ENCODE measurements around the gene MIS12. TPM values are rescaled to one million over a fixed set of nuclear protein-coding genes. Genes with fewer than 3 reads are reported as not detected.

The MIS12 gene
- total and polyA plus RNA-seq, 9 of the 15 experiments (the other 6 are each of a cell fraction or from before 2014, with no cell fraction given) = 13.5 to 31.9 (median 25.5) TPM

GRCh38 chr17:5486206-5487124, at the start of gene MIS12 (continued):
- TF ChIP-seq ZNF431 (CRISPR knock-in tag; IDR thresholded peaks at IDR 0.05) (peak; percentile 47; the same call in 1 of the 2 replicates), PBX2 (CRISPR knock-in tag; IDR thresholded peaks at IDR 0.05; ENCODE audit: low read depth) (no peak), PBX2 (tag; conservative IDR thresholded peaks at IDR 0.05; ENCODE audit: low read depth) (peak; percentile 51), CREM (IDR thresholded peaks at IDR 0.05; ENCODE audit: low read depth) (peak; percentile 81), PRDM10 (IDR thresholded peaks at IDR 0.05; ENCODE audit: partially characterized antibody) (peak; percentile 22), PML (IDR thresholded peaks at IDR 0.05; ENCODE audit: low read length) (peak; percentile 75; the same call in 1 of the 2 replicates), E2F6 (IDR thresholded peaks at IDR 0.05; ENCODE audit: borderline replicate concordance in 1 of 2, extremely low read depth in 1 of 2, insufficient read depth in 1 of 2, insufficient read length in 1 of 2, low read depth in 1 of 2, low read length in 1 of 2, poor library complexity in 1 of 2, severe bottlenecking in 1 of 2) (peak; percentile 91 to 95), ETV1 (tag; conservative IDR thresholded peaks at IDR 0.05; ENCODE audit: low read depth) (peak; percentile 67), TAF7 (tag; IDR thresholded peaks at IDR 0.05) (peak; percentile 75), SMAD1 (IDR thresholded peaks at IDR 0.05; ENCODE audit: low read depth, low read length, partially characterized antibody) (no peak), RNF2 (IDR thresholded peaks at IDR 0.05) (peak; percentile 60; the same call in 1 of the 2 replicates), ZNF695 (CRISPR knock-in tag; IDR thresholded peaks at IDR 0.05) (no peak), MTA2 (IDR thresholded peaks at IDR 0.05; ENCODE audit: low read depth) (no peak), TFAP4 (CRISPR knock-in tag; IDR thresholded peaks at IDR 0.05; ENCODE audit: borderline replicate concordance) (peak; percentile 68; the same call in 1 of the 2 replicates), ZNF263 (CRISPR knock-in tag; IDR thresholded peaks at IDR 0.05; ENCODE audit: borderline replicate concordance) (peak; percentile 45; the same call in 1 of the 2 replicates), ZNF511 (CRISPR knock-in tag; IDR thresholded peaks at IDR 0.05) (peak; percentile 81), MAX (CRISPR knock-in tag; IDR thresholded peaks at IDR 0.05) (peak; percentile 67)

All from K562 (cell line).